Caki2 (cell line): ENCODE data around the gene DDC. TPM values are rescaled to one million over a fixed set of nuclear protein-coding genes. Genes with fewer than 3 reads are reported as not detected.
"Not testable (repeated sequence)": the region's sequence is repeated elsewhere in the genome, so short reads cannot be mapped to it uniquely, and the experiment has no call there.

ENCODE experiments used
- DNase-seq: peaks from one replicate; pipeline ENCODE4 v3.0.0-alpha.2; 2015; ENCODE audit warnings: low read depth
- in situ Hi-C: cut with HindIII; loops from 2 replicates; pipeline ENCODE4 v1.10.0; 2016; ENCODE audit warnings: low sequenced_read_pairs, low pct_unique_long_range_greater_than_20kb, mixed read lengths
- total RNA-seq: library from RNA; depleted of rRNA; stranded (reverse); fragments of >200 nt; shearing (Covaris generic); gene quantifications from 2 replicates; pipeline ENCODE4 v1.2.3, GENCODE V29; 2014; ENCODE audit warnings: low replicate concordance

The DDC gene
- total RNA-seq, 1 experiment from 2014 or later: 4.4 TPM

- in situ Hi-C loops: no loop called here
- DNase-seq: peak; percentile 70
These were observed 26.6 kb upstream of the DDC start for GRCh38 chr7:50591480-50592438.

GRCh38 chr7:50591098-50591479 is 25.9 kb upstream of the DDC start:
- in situ Hi-C loops: no loop called here
- no peak for DNase-seq

- in situ Hi-C loops: no loop called here
- no peak for DNase-seq
These were observed 25.3 kb upstream of the DDC start for GRCh38 chr7:50590535-50590934.

- in situ Hi-C loops: no loop called here
- DNase-seq: no peak
These were observed 24.2 kb upstream of the DDC start for GRCh38 chr7:50589364-50589763.

- in situ Hi-C loops: no loop called here
- no peak for DNase-seq
These were observed 23.7 kb upstream of the DDC start for GRCh38 chr7:50588937-50589336.

- in situ Hi-C loops: no loop called here
- no peak for DNase-seq
These were observed 22.5 kb upstream of the DDC start for GRCh38 chr7:50587737-50588136.

- no peak for DNase-seq
- in situ Hi-C loops: no loop called here
These were observed 19.7 kb upstream of the DDC start for GRCh38 chr7:50584793-50585408.

GRCh38 chr7:50584386-50584785 is 19.2 kb upstream of the DDC start:
- in situ Hi-C loops: no loop called here
- DNase-seq: no peak

GRCh38 chr7:50583295-50583694 is 18.1 kb upstream of the DDC start:
- in situ Hi-C loops: not testable (repeated sequence)

GRCh38 chr7:50582271-50582670 is 17.1 kb upstream of the DDC start:
- DNase-seq, in situ Hi-C loops: not testable (repeated sequence)

More at GRCh38 chr7:50583295-50583694, 18.1 kb upstream of the DDC start:
- DNase-seq: not testable (repeated sequence)

- DNase-seq, in situ Hi-C loops: not testable (repeated sequence)
These were observed 15.5 kb upstream of the DDC start for GRCh38 chr7:50580666-50581065.

- no peak for DNase-seq
- in situ Hi-C loops: no loop called here
These were observed 14.9 kb upstream of the DDC start for GRCh38 chr7:50580057-50580456.

GRCh38 chr7:50578105-50578504 is 12.9 kb upstream of the DDC start:
- DNase-seq, in situ Hi-C loops: not testable (repeated sequence)

- no peak for DNase-seq
- in situ Hi-C loops: no loop called here
These were observed 12.4 kb upstream of the DDC start for GRCh38 chr7:50577569-50577968.

GRCh38 chr7:50576388-50576787 is 11.2 kb upstream of the DDC start:
- in situ Hi-C loops: not testable (repeated sequence)

GRCh38 chr7:50567715-50568261 is 2.6 kb upstream of the DDC start:
- in situ Hi-C loops: no loop called here
- no peak for DNase-seq

More at GRCh38 chr7:50576388-50576787, 11.2 kb upstream of the DDC start:
- DNase-seq: not testable (repeated sequence)

- no peak for DNase-seq
- in situ Hi-C loops: no loop called here
These were observed 772 bp upstream of the DDC start for GRCh38 chr7:50565977-50566376.

GRCh38 chr7:50565559-50565916 is 333 bp upstream of the DDC start:
- in situ Hi-C loops: no loop called here
- DNase-seq: no peak

GRCh38 chr7:50564171-50564570 is 1.0 kb downstream of the DDC start:
- in situ Hi-C loops: no loop called here
- DNase-seq: no peak
